ENCODE results near the gene CALHM5.

CALHM5 gene

DNA sequence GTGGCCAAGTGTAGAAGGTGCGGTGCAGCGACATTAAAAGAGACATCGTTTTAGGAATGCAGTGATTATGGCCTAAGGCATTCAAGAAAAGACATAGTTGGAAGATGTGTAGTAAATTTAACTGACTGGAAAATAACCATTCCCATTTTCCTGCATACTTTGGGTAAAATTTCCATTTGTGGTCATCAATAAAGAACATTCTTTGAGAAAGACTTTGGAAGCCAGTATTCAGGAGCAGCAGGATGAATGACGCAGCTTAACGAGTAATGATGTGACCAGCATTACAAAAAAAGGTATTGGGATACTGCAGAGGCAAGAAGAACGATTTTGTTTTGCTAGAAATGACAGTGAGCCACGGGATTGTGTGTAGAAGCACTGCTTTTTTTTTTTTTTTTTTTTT is 52.9 kb downstream of the CALHM5 start:
- Histone ChIP-seq H3K9me3 (ENCODE audit: control insufficient read depth, low read length) (no peaks in the 10 kb centered on the region), H3K4me3 (ENCODE audit: low read depth, low read length) (no peak overlapping the region), H3K27ac (no peak overlapping the region), H3K4me2 (ENCODE audit: low read length) (no peak overlapping the region), H3K79me2 (no peaks in the 10 kb centered on the region), H3K36me3 (ENCODE audit: control insufficient read depth, insufficient read depth, low read length) (no peaks in the 10 kb centered on the region), H3K27me3 (ENCODE audit: control insufficient read depth, insufficient read depth, low read length) (no peaks in the 10 kb centered on the region), H2AFZ (no peak overlapping the region), H3K9ac (no peak overlapping the region), H3K4me1 (peaks cover 27% of the 10 kb centered on the region)
- TF ChIP-seq, protein P1, sequence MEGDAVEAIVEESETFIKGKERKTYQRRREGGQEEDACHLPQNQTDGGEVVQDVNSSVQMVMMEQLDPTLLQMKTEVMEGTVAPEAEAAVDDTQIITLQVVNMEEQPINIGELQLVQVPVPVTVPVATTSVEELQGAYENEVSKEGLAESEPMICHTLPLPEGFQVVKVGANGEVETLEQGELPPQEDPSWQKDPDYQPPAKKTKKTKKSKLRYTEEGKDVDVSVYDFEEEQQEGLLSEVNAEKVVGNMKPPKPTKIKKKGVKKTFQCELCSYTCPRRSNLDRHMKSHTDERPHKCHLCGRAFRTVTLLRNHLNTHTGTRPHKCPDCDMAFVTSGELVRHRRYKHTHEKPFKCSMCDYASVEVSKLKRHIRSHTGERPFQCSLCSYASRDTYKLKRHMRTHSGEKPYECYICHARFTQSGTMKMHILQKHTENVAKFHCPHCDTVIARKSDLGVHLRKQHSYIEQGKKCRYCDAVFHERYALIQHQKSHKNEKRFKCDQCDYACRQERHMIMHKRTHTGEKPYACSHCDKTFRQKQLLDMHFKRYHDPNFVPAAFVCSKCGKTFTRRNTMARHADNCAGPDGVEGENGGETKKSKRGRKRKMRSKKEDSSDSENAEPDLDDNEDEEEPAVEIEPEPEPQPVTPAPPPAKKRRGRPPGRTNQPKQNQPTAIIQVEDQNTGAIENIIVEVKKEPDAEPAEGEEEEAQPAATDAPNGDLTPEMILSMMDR (IDR thresholded peaks at IDR 0.05): no peak

DNA sequence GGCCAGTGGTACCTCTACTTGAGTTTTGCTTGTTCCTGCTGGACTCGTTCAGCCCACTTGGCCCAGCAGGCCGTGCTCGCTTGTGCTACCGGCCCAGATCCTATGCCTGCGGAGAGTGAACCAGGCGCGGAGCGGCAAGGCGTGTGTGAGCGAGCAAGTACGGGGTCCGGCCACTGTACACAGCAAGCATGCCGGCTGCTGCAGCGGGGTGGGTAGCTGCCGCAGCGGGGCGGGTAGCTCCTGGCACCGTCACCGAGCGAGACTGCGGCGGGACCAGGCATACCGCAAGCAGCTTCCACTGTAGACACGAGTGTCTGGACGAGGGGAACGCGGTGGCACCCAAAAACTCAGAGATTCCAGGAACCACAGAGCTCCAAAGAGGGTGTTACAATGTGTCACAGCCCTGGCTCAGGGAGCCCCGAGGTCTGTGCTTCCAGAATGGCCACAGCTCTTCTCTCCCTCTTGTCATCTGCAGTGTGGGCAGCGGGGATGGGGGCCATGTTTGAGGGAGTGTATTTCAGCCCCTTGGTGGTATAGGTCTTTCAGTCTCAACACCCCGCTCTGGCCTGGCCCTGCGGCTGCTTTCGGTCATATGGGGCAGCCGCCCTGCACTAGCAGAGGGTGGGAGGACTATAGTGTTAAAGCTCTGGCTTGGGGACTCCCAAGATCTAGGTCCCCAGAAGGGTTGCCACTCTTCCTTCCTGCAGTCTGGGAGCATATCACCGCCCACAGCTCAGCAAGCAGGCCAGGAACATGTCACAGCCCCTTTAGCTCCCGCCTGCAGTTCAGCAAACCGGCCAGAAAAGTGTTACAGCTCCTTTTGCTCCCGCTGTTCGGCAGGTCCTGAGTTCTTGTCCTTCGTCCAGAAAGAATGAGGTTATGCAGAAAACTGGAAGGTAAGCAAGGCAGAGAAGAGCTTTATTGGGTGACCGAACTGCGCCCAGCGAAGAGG is 53.8 kb downstream of the CALHM5 start:
- Histone ChIP-seq H3K4me3 (ENCODE audit: low read depth, low read length) (no peak overlapping the region), H3K4me1 (peaks cover 26% of the 10 kb centered on the region), H3K9ac (no peak overlapping the region), H2AFZ (peak overlapping the region; percentile 77), H3K27me3 (ENCODE audit: control insufficient read depth, insufficient read depth, low read length) (no peaks in the 10 kb centered on the region), H3K9me3 (ENCODE audit: control insufficient read depth, low read length) (no peaks in the 10 kb centered on the region), H3K4me2 (ENCODE audit: low read length) (no peak overlapping the region), H3K79me2 (no peaks in the 10 kb centered on the region), H3K36me3 (ENCODE audit: control insufficient read depth, insufficient read depth, low read length) (no peaks in the 10 kb centered on the region), H3K27ac (no peak overlapping the region)
- TF ChIP-seq, protein P1 (IDR thresholded peaks at IDR 0.05): no peak

DNA sequence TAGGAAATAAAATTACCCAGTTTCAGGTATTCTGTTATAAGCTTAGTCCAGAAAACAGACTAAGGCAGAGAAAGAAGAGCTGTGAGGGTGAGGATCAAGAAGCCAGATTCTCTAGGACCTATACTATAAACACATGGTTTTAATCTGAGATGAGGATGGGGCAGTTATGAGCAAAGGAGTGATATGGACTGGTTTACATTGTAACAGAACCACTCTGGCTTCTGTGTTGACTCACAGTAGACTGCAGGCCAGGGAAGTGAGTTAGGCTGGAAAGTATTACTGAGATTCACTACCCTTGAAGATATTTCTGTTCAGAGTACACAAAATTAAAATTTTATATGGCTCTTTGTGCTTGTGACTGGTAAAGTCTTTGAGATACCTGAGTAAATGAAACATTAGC is 56.7 kb downstream of the CALHM5 start:
- Histone ChIP-seq H3K9ac (no peak overlapping the region), H3K4me3 (ENCODE audit: low read depth, low read length) (no peak overlapping the region), H3K36me3 (ENCODE audit: control insufficient read depth, insufficient read depth, low read length) (no peaks in the 10 kb centered on the region), H3K27me3 (ENCODE audit: control insufficient read depth, insufficient read depth, low read length) (no peaks in the 10 kb centered on the region), H3K4me2 (ENCODE audit: low read length) (no peak overlapping the region), H3K4me1 (peaks cover 13% of the 10 kb centered on the region), H3K79me2 (peaks cover 17% of the 10 kb centered on the region), H2AFZ (no peak overlapping the region), H3K9me3 (ENCODE audit: control insufficient read depth, low read length) (no peaks in the 10 kb centered on the region), H3K27ac (no peak overlapping the region)
- TF ChIP-seq, protein P1 (IDR thresholded peaks at IDR 0.05): no peak

DNA sequence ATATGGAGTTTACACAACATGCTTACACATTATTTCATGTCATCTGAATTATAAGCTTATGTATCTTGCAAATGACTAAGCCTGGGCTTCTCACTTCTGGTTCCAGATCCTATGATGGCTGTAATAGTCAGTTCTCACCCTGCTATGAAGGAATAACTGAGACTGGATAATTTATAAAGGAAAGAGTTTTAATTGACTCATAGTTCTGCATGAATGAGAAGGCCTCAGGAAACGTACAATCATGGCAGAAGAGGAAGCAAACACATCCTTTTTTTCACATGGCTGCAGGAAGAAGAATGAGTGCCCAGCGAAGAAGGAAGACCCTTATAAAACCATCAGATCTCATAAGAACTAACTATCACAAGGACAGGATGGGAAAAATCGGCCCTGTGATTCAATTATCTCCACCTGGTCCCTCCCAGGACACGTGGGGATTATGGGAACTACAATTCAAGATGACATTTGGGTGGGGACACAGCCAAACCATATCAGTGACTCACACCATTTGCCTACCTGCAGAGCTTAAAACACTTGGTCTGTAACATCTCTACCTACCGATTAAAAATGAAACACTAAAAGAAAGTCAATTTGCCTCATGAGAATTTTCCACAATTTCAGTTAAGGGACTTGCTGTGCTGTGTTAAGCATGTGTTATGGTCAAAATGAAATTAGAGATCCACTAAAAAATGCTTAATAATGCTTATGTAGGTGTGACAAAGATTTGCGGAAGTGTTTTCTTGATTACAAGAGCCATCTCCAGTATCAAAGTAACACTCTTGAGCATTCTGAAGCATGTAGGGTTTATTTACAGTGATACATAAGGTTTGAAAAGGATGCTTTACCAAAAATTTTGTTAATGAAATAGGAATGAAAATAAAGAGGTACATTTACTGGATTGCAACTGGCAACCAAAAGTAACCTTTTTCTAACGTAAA is 57.6 kb downstream of the CALHM5 start:
- H3K4me2 ChIP-seq (ENCODE audit: low read length): no peak overlapping the region
- no peaks in the 10 kb centered on the region for H3K27me3 ChIP-seq (ENCODE audit: control insufficient read depth, insufficient read depth, low read length)
- no peak overlapping the region for H3K9ac ChIP-seq
- no peaks in the 10 kb centered on the region for H3K36me3 ChIP-seq (ENCODE audit: control insufficient read depth, insufficient read depth, low read length)
- H3K27ac ChIP-seq: no peak overlapping the region
- peaks cover 16% of the 10 kb centered on the region for H3K4me1 ChIP-seq
- H3K9me3 ChIP-seq (ENCODE audit: control insufficient read depth, low read length): no peaks in the 10 kb centered on the region
- H3K79me2 ChIP-seq: peaks cover 25% of the 10 kb centered on the region
- H3K4me3 ChIP-seq (ENCODE audit: low read depth, low read length): no peak overlapping the region
- H2AFZ ChIP-seq: no peak overlapping the region
- TF ChIP-seq, protein P1 (IDR thresholded peaks at IDR 0.05): no peak
